A549 (cell line): Measurements from ENCODE around the gene MEF2D. TPM values are rescaled to one million over a fixed set of nuclear protein-coding genes. Genes with fewer than 3 reads are reported as not detected.

ENCODE experiments used
- ATAC-seq, 2 experiments: fragments of 200-7000 bp in 1 of 2; fragments of >200 bp in 1 of 2; cut with Nextera tagmentation in 1 of 2; cut with Tn5 transposase in 1 of 2; 3 replicates each; pipeline versions ENCODE4 v1.8.0 to v1.9.1; 2018 to 2020; ENCODE audit warnings: mild to moderate bottlenecking in 1 of 2, moderate library complexity in 1 of 2
- CTCF ChIA-PET: fragments of 300-600 bp; sonication (Branson Sonifier 250); formaldehyde crosslinking; extraction: SDS; loops from one replicate; lab custom pipeline; 2021; ENCODE audit warnings: antibody characterized with exemption, inconsistent platforms; lab: Yijun Ruan, JAX
- POLR2A ChIA-PET: fragments of 350-600 bp; formaldehyde crosslinking; extraction: SDS; loops from one replicate; lab custom pipeline; 2021; ENCODE audit warnings: antibody characterized with exemption, inconsistent platforms; lab: Yijun Ruan, JAX
- DNase-seq, 2 experiments: peaks; one replicate each; pipeline versions ENCODE4 v3.0.0 to v3.0.0-alpha.2; 2011 to 2016; ENCODE audit warnings: low read depth in 1 of 2, low spot score in 1 of 2
- FAIRE-seq: peaks from 2 replicates; lab custom pipeline; 2011; peaks lifted over from hg19 to GRCh38; lab: Jason Lieb, UNC
- H3K27ac ChIP-seq, 2 experiments: fragments of >200 bp; sonication (Bioruptor Twin); formaldehyde crosslinking; 3 replicates each; pipeline ENCODE4 v1.5.1; 2016 to 2017
- H3K4me1 ChIP-seq: fragments of >200 bp; sonication (Bioruptor Twin); formaldehyde crosslinking; 3 replicates; pipeline ENCODE4 v1.6.1; 2016
- H3K4me2 ChIP-seq: fragments of >200 bp; sonication (Bioruptor Twin); formaldehyde crosslinking; 3 replicates; pipeline ENCODE4 v1.6.1; 2016
- H3K4me3 ChIP-seq: fragments of >200 bp; sonication (Bioruptor Twin); formaldehyde crosslinking; 3 replicates; pipeline ENCODE4 v1.5.1; 2016
- H3K9me3 ChIP-seq: fragments of >200 bp; sonication (Bioruptor Twin); formaldehyde crosslinking; 3 replicates; pipeline ENCODE4 v1.6.1; 2016
- ATOH8 ChIP-seq: fragments of 250-450 bp; sonication (Bioruptor Pico); IDR thresholded peaks from 2 replicates; pipeline ENCODE4 v1.5.0; 2020; ENCODE audit warnings: low read depth, mild to moderate bottlenecking, moderate library complexity
- BHLHE40 ChIP-seq: IDR thresholded peaks from 2 replicates; pipeline ENCODE4 v1.6.1; 2012; ENCODE audit warnings: low read depth, low read length, inconsistent platforms
- CBX2 ChIP-seq: fragments of 200-600 bp; sonication (generic); IDR thresholded peaks from 2 replicates; pipeline ENCODE4 v1.6.1; 2016; ENCODE audit warnings: low read depth, mild to moderate bottlenecking, borderline replicate concordance
- CHD2 ChIP-seq: fragments of 150-350 bp; IDR thresholded peaks from 2 replicates; pipeline ENCODE4 v1.6.1; 2014; ENCODE audit warnings: low read length; ENCODE audit not compliant: partially characterized antibody
- CTCF ChIP-seq: fragments of >200 bp; sonication (Bioruptor Twin); formaldehyde crosslinking; IDR thresholded peaks from 3 replicates; pipeline ENCODE4 v1.5.1; 2016
- E2F6 ChIP-seq: IDR thresholded peaks from 2 replicates; pipeline ENCODE4 v1.6.1; 2012; ENCODE audit warnings: low read depth, borderline replicate concordance
- EHF ChIP-seq: fragments of 250-450 bp; sonication (Bioruptor Pico); IDR thresholded peaks from 2 replicates; pipeline ENCODE4 v1.5.0; 2020; ENCODE audit warnings: mild to moderate bottlenecking
- EHMT2 ChIP-seq: fragments of 200-600 bp; sonication (generic); IDR thresholded peaks from 2 replicates; pipeline ENCODE4 v1.6.1; 2016; ENCODE audit warnings: antibody characterized with exemption, low read depth, mild to moderate bottlenecking, moderate library complexity
- EP300 ChIP-seq, 2 experiments: fragments of >200 bp; sonication (Bioruptor Twin); formaldehyde crosslinking; IDR thresholded peaks; 2 replicates in 1 of 2; 3 replicates in 1 of 2; pipeline ENCODE4 v1.6.1; 2016 to 2017
- ESRRA ChIP-seq: fragments of 150-350 bp; IDR thresholded peaks from 2 replicates; pipeline ENCODE4 v1.6.1; 2014; ENCODE audit warnings: mild to moderate bottlenecking, low read length, borderline replicate concordance
- FOSB ChIP-seq: fragments of 250-450 bp; sonication (Bioruptor Pico); IDR thresholded peaks from 2 replicates; pipeline ENCODE4 v1.5.0; 2020; ENCODE audit warnings: mild to moderate bottlenecking, moderate library complexity
- FOSL2 ChIP-seq, 2 experiments: fragments of 450-650 bp in 1 of 2; fragments of >200 bp in 1 of 2; sonication (Bioruptor Twin) in 1 of 2; formaldehyde crosslinking; IDR thresholded peaks; 2 replicates each; pipeline versions ENCODE4 v1.5.0 to v1.6.1; 2016 to 2020; ENCODE audit warnings: mild to moderate bottlenecking in 1 of 2, moderate library complexity in 1 of 2
- GATA3 ChIP-seq: IDR thresholded peaks from 2 replicates; pipeline ENCODE4 v1.6.1; 2012; ENCODE audit warnings: borderline replicate concordance
- HES2 ChIP-seq: fragments of >200 bp; sonication (Bioruptor Twin); formaldehyde crosslinking; IDR thresholded peaks from 2 replicates; pipeline ENCODE4 v1.6.1; 2016
- HOXA7 ChIP-seq: fragments of 250-450 bp; sonication (Bioruptor Pico); IDR thresholded peaks from 2 replicates; pipeline ENCODE4 v1.5.0; 2020; ENCODE audit warnings: mild to moderate bottlenecking, moderate library complexity
- JUNB ChIP-seq: fragments of >200 bp; sonication (Bioruptor Twin); formaldehyde crosslinking; IDR thresholded peaks from 2 replicates; pipeline ENCODE4 v1.6.1; 2016
- MAZ ChIP-seq: fragments of 150-350 bp; IDR thresholded peaks from 2 replicates; pipeline ENCODE4 v1.6.1; 2014; ENCODE audit warnings: antibody characterized with exemption, low read depth, low read length, borderline replicate concordance
- MYC ChIP-seq: IDR thresholded peaks from 2 replicates; pipeline ENCODE4 v1.6.1; 2012; ENCODE audit warnings: mild to moderate bottlenecking, inconsistent platforms, low read length, improper control_type of control experiment, borderline replicate concordance
- NFE2L2 ChIP-seq: fragments of 150-350 bp; conservative IDR thresholded peaks from 2 replicates; pipeline ENCODE4 v1.6.1; 2014; ENCODE audit warnings: low read length
- RARB ChIP-seq: fragments of 250-450 bp; sonication (Bioruptor Pico); IDR thresholded peaks from 2 replicates; pipeline ENCODE4 v1.8.0; 2021; ENCODE audit warnings: mild to moderate bottlenecking, moderate library complexity
- REST ChIP-seq: fragments of 200-600 bp; sonication (generic); IDR thresholded peaks from 2 replicates; pipeline ENCODE4 v1.6.1; 2016; ENCODE audit warnings: antibody characterized with exemption, mild to moderate bottlenecking, moderate library complexity
- RFX5 ChIP-seq: fragments of 450-650 bp; IDR thresholded peaks from 2 replicates; pipeline ENCODE4 v1.7.1; 2014; ENCODE audit warnings: antibody characterized with exemption, mild to moderate bottlenecking, moderate library complexity
- RNF2 ChIP-seq: fragments of 200-600 bp; sonication (generic); IDR thresholded peaks from 2 replicates; pipeline ENCODE4 v1.6.1; 2016; ENCODE audit warnings: low read depth, mild to moderate bottlenecking, antibody characterized with exemption, moderate library complexity, borderline replicate concordance
- SREBF2 ChIP-seq: fragments of 450-650 bp; IDR thresholded peaks from 2 replicates; pipeline ENCODE4 v1.6.1; 2014; ENCODE audit warnings: mild to moderate bottlenecking, moderate library complexity
- TFCP2L1 ChIP-seq: fragments of 250-450 bp; sonication (Bioruptor Pico); IDR thresholded peaks from 2 replicates; pipeline ENCODE4 v1.5.0; 2021; ENCODE audit warnings: mild to moderate bottlenecking
- TP53 ChIP-seq: fragments of 250-450 bp; sonication (Bioruptor Pico); IDR thresholded peaks from 2 replicates; pipeline ENCODE4 v1.5.0; 2021; ENCODE audit warnings: mild to moderate bottlenecking, moderate library complexity
- USF2 ChIP-seq: fragments of 450-650 bp; IDR thresholded peaks from 2 replicates; pipeline ENCODE4 v1.6.1; 2014; ENCODE audit warnings: antibody characterized with exemption
- ZSCAN20 ChIP-seq: fragments of 250-450 bp; sonication (Bioruptor Pico); IDR thresholded peaks from 2 replicates; pipeline ENCODE4 v1.8.0; 2022; ENCODE audit warnings: mild to moderate bottlenecking, moderate library complexity
- WGBS: methylation state at CpG from one replicate; pipeline ENCODE4 v1.1.6; 2017; ENCODE audit errors: missing lambda C conversion rate; 5-methylcytosine and 5-hydroxymethylcytosine counted together
- polyA plus RNA-seq, 4 experiments: library from polyadenylated mRNA; depleted of rRNA in 3 of 4; stranded (reverse); fragments of >200 nt; fragmentation: RNase III in 1 of 4; extraction: RNeasy Plus Mini Kit Qiagen cat#74134 plus additional on column Dnase treatment in 1 of 4; gene quantifications; 2 replicates in 3 of 4; 3 replicates in 1 of 4; pipeline ENCODE4 v1.2.3, GENCODE V29; 2011 to 2017

MEF2D gene
- polyA plus RNA-seq, 2 of the 4 experiments (the other 2 are of a cell fraction), result 16.8 to 23.4 TPM

GRCh38 chr1:156461109-156461508 lies 39.5 kb downstream of the MEF2D start (continued):
- TF ChIP-seq MYC (no peak), EHMT2 (no peak)

- ChIA-PET CTCF (interaction anchor here (1.1 to 5.9 kb wide), 8 partner anchors 9 to 111 kb away, joined by 3 to 55 read pairs (median 6); partner anchors contain the start of gene MEF2D), POLR2A (interaction anchor here (1.1 kb wide), 1 partner anchor 41 kb away, joined by 4 read pairs; no protein-coding TSS in a partner anchor)
- no peak for TF ChIP-seq GATA3
- TF ChIP-seq SREBF2, result no peak
- no peak for TF ChIP-seq FOSL2 (IDR thresholded peaks at IDR 0.05)
- no peak for TF ChIP-seq FOSL2 (CRISPR knock-in tag; IDR thresholded peaks at IDR 0.05)
- no peak for TF ChIP-seq EHMT2
- TF ChIP-seq REST, result no peak
- no peak for TF ChIP-seq CTCF
- no peak for TF ChIP-seq FOSB
- no peak for TF ChIP-seq CHD2
- TF ChIP-seq ESRRA, result no peak
- TF ChIP-seq EHF (CRISPR knock-in tag), result no peak
- no peak for TF ChIP-seq USF2
- ATAC-seq, result no peak
- no peak overlapping the region for H3K4me3 ChIP-seq
- no peak for FAIRE-seq
- peaks cover 44% of the 10 kb centered on the region for H3K4me1 ChIP-seq
- H3K27ac ChIP-seq, result 0 out of 6 replicates have a peak overlapping the region, but pooled peaks have one; percentile 11 to 12
- no peaks in the 10 kb centered on the region for H3K9me3 ChIP-seq
- no peak for DNase-seq
- 100% methylated on average over 1 of the region's 1 CpG for WGBS
- no peak overlapping the region for H3K4me2 ChIP-seq
These were observed 40.0 kb downstream of the MEF2D start for GRCh38 chr1:156460525-156460924.

GRCh38 chr1:156458181-156458503 lies 42.4 kb downstream of the MEF2D start:
- ATAC-seq (no peak), DNase-seq (peak in 1 of 2 experiments; percentile 58), FAIRE-seq (no peak)
- Histone ChIP-seq H3K4me2 (peak overlapping the region; percentile 94), H3K27ac (peak overlapping the region; percentile 97 to 98), H3K9me3 (no peaks in the 10 kb centered on the region), H3K4me1 (peaks cover 20% of the 10 kb centered on the region), H3K4me3 (no peak overlapping the region)
- TF ChIP-seq HOXA7 (CRISPR knock-in tag) (no peak), TP53 (CRISPR knock-in tag) (no peak), BHLHE40 (no peak), NFE2L2 (no peak), TFCP2L1 (CRISPR knock-in tag) (no peak), ZSCAN20 (no peak), CBX2 (no peak), RNF2 (no peak), ATOH8 (no peak), RARB (CRISPR knock-in tag) (no peak), HES2 (no peak), EP300 (IDR thresholded peaks at IDR 0.05) (no peak), JUNB (no peak), MAZ (no peak), FOSB (no peak), RFX5 (no peak), E2F6 (no peak)
- ChIA-PET POLR2A (interaction anchor here (1.1 to 3.5 kb wide), 9 partner anchors 8 to 150 kb away, joined by 3 to 130 read pairs (median 7); partner anchors contain the start of genes MEF2D and NAXE), CTCF (interaction anchor here (0.8 to 5.9 kb wide), 27 partner anchors 9 to 231 kb away, joined by 3 to 55 read pairs (median 5); partner anchors contain the start of genes HAPLN2, MEF2D and NAXE)
- WGBS, result 56% methylated on average over 3 of the region's 3 CpGs
